ENCODE data around the gene PDIK1L.

PDIK1L gene

GRCh38 chr1:26124418-26125331 is 13.1 kb downstream of the PDIK1L start:
- no peak for DNase-seq

GRCh38 chr1:26125382-26125781 is 13.8 kb downstream of the PDIK1L start:
- no peak for DNase-seq

DNA sequence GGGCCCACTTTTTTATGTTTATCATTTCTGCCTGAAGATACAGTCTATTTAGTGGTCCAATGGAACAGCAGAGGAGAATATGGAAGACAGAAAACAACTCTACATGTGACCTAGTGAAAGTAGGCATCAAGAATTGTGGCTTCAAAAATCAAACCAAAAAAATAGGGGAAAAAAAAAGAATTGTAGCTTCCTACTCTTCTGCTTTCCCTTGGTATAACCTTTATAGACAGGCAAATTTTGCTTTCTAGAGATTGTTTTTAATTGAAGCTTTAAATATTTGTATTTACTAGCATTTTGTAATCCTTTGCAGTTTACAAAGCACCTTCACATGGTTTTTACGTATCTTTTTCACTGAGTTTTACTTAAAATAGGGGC is 14.3 kb downstream of the PDIK1L start:
- DNase-seq, result no peak

DNA sequence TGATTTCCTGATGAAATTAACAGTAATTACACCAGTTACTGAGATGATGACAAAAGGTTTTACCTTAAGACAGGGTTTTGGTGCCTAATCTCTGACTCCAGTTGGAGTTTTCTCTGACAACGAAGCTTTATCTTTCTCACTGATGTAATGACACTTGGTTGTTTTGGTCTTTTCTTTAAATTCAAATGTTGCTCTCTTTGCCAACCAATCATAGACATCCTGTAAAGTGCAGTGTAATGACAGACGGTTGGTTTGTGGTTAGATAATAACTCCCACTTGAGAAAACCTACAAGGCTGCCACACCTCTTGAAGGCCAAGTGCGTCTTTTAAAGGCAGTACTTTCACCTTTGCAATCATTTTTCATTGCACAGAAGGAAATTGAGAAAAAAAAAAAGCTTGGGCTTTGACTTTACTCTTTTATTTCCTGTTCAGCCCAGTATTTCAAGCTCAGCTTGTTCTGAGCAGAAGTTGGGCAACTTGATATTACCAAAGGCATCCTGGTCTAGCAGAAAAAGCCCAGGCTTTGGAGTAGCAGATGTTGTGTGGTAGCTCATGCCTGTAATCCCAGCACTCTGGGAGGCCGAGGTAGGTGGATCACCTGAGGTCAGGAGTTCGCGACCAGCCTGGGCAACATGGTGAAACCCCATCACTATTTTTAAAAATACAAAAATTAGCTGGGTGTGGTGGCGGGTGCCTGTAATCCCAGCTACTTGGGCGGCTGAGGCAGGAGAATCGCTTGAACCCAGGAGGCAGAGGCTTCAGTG is 14.9 kb downstream of the PDIK1L start:
- peak in 1 of 2 experiments; percentile 14 for DNase-seq

- no peak for DNase-seq
Measured at GRCh38 chr1:26127235-26128163, 15.9 kb downstream of the PDIK1L start.

- DNase-seq, result no peak
Measured at GRCh38 chr1:26129778-26130177, 18.2 kb downstream of the PDIK1L start.

DNA sequence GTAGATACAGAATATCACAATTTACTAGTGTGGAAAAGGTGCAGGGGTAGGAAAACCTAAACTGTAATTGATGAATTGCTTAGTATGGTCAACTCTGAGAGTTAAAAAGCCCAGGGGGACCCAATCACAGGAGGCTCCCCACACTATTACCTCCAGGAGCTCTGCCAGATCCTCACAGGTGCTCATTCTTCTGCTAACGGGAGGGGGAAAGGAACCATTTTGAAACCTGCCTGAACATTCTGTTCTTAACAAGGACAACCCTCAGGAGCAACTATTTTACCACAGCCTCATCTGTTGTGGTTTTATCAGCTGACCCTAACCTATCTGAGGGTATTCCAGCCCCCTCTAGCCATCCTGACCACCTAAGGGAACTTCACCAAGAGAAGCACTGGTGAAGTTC is 19.1 kb downstream of the PDIK1L start:
- no peak for DNase-seq

DNA sequence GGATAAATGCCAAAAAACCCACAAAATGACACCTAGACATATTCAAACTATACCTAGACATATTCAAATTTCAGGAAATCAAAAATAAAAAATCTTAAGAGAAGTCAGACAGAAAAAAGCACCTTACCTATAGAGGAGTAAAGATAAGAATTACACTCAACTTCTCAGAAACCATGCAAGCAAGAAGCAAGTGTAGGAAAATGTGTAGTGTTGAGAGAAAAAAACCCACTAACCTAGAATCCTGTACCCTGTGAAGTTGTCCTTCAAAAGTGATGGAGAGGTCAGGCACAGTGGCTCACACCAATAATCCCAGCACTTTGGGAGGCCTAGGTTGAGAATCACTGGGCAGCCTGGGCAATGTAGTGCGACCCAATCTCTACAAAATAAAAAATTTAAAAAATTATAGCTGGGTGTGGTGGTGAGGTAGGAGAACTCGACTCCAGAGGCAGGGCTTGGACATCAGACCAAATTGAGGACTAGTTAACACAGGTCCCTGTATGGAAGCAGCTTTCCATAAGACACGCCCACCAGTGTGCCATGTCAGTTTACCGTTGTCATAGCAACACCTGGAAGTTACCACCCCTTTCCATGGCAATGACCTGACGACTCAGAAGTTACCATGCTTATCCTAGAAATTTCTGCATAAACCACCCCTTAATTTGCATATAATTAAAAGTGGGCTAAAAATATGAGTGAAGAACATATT is 20.7 kb downstream of the PDIK1L start:
- no peak for DNase-seq

- no peak for DNase-seq
Measured at GRCh38 chr1:26132834-26133167, 21.2 kb downstream of the PDIK1L start.

- no peak for DNase-seq
Measured at GRCh38 chr1:26134466-26134865, 22.8 kb downstream of the PDIK1L start.

DNA sequence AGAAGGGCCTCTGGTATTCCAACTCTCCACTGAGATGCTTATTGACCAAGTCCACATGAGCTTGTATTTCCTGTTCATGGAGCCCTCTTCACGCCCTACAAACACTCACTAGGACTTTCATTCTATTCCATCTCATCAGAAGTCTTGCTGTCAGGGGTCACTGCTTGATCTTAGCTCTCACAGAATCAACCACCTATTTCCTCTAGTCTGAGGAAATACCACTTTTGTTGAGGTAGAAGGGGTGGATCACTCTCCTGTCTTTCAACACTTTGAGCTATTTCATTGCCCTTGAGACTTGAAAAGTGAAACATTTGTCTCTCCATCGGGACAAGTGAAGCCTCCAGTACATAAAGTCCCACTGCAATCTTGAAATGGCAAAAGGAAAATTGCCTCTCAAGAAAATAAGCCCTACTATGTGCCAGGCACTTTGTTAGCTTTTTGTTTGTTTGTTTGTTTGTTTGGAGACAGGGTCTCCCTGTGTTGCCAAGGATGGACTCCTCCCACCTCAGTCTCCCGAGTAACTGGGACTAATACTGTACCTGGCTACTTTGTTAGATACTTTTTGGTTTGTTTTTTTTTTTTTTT is 27.4 kb downstream of the PDIK1L start:
- no peak for DNase-seq

GRCh38 chr1:26142159-26142558 is 30.5 kb downstream of the PDIK1L start:
- no peak for DNase-seq

DNA sequence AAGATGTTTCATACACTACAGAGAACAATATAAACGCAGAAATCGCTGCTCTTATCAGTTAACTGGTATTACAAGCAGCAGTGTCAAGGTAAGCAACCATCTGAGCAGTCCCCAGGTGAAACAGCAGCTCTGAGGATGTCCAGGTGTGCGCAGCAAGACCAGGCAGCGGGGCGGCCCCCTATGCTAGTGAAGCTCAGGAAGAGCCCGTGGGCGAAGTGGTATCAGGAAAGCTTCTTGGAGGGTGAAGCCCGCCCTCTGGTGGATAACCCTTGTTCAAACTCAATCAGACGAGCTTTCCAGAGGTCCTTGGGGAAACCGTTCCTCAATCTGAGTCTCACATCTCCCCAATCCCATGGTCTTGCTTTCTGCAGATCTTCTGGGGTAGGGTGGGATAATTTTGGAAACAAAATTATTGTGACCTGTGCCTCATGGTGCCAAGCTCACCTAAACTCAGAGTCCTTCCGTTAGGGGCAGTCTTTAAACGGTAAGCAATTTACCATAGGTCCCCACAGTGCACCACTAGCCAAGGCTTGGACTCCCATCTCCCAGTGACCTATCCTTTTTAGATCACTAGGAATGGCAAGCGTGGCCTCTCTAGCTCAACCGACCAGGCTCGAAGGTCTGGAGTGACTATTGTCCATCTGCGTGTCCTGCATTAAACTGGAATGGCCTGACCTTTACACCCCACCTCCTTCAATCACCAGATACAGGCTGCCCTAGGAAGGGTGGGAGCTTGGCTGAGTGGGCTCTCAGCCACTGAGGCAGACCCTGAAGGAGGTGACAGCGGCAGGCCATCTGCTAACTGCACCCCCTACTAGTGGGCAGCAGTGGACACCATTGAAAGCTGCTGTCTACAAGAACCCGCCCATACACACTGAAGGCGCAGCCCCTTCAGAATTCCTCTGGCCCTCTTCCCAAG is 33.7 kb downstream of the PDIK1L start:
- DNase-seq, result peak; percentile 85 to 90

- DNase-seq, result no peak
Measured at GRCh38 chr1:26145960-26146294, 34.3 kb downstream of the PDIK1L start.

DNA sequence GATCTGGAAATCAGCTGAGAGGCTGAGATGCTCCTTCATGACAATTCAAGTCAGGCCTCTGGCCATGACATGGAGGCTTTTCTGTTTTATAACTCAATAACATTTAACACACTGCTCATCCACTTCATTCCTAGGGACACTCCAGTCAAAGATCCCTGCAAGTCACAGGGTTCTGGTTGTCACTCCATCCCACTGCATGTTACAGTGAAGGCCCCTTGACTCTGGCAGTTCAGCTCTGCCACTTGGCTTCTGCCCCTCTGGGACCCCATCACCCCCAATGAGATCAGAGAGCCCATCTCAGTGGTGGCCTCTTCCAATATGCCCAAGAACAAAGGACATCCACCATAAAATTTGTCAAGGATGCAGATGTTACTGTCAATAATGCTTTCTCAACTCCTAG is 37.3 kb downstream of the PDIK1L start:
- no peak for DNase-seq

- no peak for DNase-seq
Measured at GRCh38 chr1:26153966-26154532, 42.4 kb downstream of the PDIK1L start.

DNA sequence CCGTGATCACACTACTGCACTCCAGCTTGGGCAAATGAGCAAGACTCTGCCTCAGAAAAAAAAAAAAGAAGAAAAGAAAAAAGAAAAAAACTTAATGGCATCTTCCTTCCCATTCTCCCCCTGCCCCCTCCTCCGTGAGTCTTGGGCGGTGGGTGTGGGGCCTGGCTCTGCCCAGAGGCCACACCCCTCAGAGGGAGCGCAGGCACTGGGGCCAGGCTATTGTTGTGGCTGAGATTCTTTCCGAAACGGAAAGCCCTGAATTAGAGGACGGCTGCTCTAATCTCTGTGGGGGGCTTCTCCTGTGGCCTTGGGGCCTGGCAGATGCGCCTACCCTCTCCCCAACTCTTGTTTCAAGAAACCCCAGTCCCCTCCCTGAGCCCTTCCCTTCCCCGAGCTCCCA is 43.1 kb downstream of the PDIK1L start:
- no peak for DNase-seq

- no peak for DNase-seq
Measured at GRCh38 chr1:26155370-26156284, 44.0 kb downstream of the PDIK1L start.

- DNase-seq, result peak in 1 of 2 experiments; percentile 38
Measured at GRCh38 chr1:26156285-26157038, 44.8 kb downstream of the PDIK1L start.
